ENCODE data around the gene NUTM2D.
"Not testable (repeated sequence)": the region's sequence is repeated elsewhere in the genome, so short reads cannot be mapped to it uniquely, and the experiment has no call there.

The NUTM2D gene

DNA sequence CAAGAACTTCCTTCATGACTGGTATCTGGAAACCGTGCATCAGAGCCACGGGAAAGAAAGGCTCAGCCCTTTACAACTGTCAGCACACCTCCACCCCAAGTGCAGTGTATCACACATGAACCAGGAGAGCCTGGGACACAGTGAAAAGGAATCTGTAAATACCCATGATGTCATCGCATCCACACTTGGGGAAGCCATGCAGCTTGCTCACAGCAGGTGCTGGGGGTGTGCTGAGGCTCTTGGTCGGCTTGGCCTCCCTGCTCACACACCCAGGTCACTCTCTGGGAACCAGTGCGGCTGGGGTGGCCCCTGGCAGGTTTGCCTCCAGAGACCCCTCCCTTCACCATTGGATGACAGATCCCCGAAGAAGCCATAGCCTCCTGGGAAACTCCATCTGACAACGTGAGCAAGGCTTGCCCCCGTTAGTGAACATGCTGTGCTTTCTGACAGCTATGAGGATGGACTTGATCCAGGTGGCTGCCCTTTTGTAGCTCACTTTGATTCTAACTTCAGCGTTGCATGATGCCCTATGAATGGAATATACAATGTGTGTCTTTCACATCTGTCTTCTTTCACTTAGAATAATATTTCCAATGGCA lies 12.1 kb downstream of the NUTM2D start:
- H3K4me3 ChIP-seq (ENCODE audit: insufficient read depth, low read depth, low read length, poor library complexity, severe bottlenecking); H3K27me3 ChIP-seq (replicated peaks; ENCODE audit: control insufficient read depth, insufficient read depth, low read length, poor library complexity, severe bottlenecking); H3K4me1 ChIP-seq (ENCODE audit: control insufficient read depth, insufficient read depth, low read length, poor library complexity, severe bottlenecking); H3K27ac ChIP-seq (ENCODE audit: insufficient read depth, low read length, poor library complexity, severe bottlenecking); DNase-seq; H3K9me3 ChIP-seq (ENCODE audit: control insufficient read depth, low read length); H3K36me3 ChIP-seq (ENCODE audit: control insufficient read depth, insufficient read depth, low read length): not testable (repeated sequence)

DNA sequence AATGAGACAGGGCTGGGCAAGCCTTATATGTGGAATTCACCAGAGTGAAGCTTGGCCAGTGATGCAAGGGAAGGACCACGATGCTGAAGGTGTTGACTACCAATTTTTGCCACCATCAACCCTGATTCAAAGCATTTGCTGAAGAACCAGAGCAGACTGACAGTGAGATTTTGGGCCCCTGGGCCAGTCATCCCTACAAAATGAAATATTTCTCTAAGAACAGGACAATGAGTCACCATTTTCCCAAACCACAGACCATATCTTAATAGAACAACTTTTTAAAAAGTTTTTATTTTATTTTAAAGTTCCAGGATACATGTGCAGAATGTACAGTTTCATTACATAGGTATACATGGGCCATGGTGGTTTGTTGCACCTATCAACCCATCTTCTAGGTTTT lies 16.5 kb downstream of the NUTM2D start:
- H3K4me3 ChIP-seq (ENCODE audit: insufficient read depth, low read depth, low read length, poor library complexity, severe bottlenecking); H3K36me3 ChIP-seq (ENCODE audit: control insufficient read depth, insufficient read depth, low read length); H3K27ac ChIP-seq (ENCODE audit: insufficient read depth, low read length, poor library complexity, severe bottlenecking); H3K27me3 ChIP-seq (replicated peaks; ENCODE audit: control insufficient read depth, insufficient read depth, low read length, poor library complexity, severe bottlenecking); H3K4me1 ChIP-seq (ENCODE audit: control insufficient read depth, insufficient read depth, low read length, poor library complexity, severe bottlenecking); DNase-seq; H3K9me3 ChIP-seq (ENCODE audit: control insufficient read depth, low read length): not testable (repeated sequence)

DNA sequence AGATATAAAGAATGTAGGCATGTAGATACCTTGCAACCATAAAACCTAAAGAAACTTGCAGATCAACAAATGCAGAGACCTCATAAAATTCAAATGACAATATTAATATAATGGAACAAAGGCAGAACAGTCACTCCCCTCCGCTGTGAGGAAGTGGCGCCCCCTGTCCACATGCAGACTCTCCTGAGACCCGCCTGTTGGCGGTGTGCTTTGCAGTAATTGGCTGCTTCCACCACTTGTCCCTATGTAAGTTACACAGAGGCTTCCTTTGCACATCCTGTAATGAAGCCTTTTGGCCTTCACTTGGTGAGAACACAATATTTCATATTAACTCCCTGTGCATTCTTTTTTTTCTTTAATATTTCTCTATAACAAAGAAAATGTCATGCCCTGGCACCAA lies 21.6 kb downstream of the NUTM2D start:
- not testable (repeated sequence) for H3K4me1 ChIP-seq (ENCODE audit: control insufficient read depth, insufficient read depth, low read length, poor library complexity, severe bottlenecking); H3K27me3 ChIP-seq (replicated peaks; ENCODE audit: control insufficient read depth, insufficient read depth, low read length, poor library complexity, severe bottlenecking); H3K9me3 ChIP-seq (ENCODE audit: control insufficient read depth, low read length); H3K27ac ChIP-seq (ENCODE audit: insufficient read depth, low read length, poor library complexity, severe bottlenecking); H3K36me3 ChIP-seq (ENCODE audit: control insufficient read depth, insufficient read depth, low read length); H3K4me3 ChIP-seq (ENCODE audit: insufficient read depth, low read depth, low read length, poor library complexity, severe bottlenecking); DNase-seq

DNA sequence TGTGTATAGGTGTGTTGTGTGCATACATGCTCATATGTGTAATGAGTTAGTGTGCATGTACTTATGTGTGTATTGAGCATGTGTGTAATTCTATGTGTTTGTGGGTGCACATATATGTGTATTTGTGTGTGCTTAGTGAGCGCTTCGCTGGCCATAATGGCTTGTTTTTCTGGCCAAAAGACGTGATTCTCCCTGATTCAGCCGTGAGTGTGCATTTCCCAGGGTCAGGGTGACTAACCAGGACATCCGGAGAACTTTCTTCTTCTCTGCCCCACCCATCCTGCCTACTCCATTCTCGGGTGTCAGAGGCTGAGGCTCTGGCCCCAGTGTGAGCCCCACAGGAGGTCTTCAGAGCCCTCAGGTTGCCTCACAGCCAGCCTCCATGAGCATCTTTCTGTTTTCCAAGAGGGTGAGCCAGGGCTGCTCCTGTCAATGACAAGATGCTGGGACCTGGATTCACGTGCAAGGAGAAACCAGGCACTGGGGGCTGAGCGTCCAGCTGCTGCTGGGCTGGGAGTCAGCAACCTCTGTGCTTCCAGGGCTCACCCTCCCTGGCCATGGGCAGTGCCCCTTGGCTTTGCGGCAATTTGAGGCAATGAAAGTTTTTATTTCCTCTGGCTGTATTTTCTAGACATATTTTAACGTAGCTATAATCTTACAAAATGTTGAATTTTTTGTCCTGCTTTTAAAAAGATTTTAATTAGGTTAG lies 25.8 kb downstream of the NUTM2D start:
- not testable (repeated sequence) for H3K27me3 ChIP-seq (replicated peaks; ENCODE audit: control insufficient read depth, insufficient read depth, low read length, poor library complexity, severe bottlenecking); H3K27ac ChIP-seq (ENCODE audit: insufficient read depth, low read length, poor library complexity, severe bottlenecking); DNase-seq

DNA sequence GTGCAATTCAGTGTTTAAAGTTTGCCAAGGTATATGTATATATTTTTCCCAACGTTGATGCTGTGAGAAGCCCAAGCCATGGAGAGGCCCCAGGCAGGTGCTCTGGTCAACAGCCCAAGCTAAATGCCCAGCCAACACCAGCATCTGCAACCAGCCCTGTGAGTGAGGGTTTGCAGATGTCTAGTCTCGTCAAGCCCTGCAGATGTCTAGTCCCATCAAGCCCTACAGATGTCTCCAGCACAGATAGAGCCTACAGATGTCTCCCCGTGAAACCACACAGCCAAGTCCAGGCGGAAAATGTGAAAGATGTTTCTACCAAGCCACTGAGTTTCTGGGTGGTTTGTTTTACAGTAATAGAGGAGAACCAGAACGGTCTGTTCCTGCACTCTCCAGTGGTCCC lies 26.7 kb downstream of the NUTM2D start:
- not testable (repeated sequence) for H3K9me3 ChIP-seq (ENCODE audit: control insufficient read depth, low read length); H3K4me1 ChIP-seq (ENCODE audit: control insufficient read depth, insufficient read depth, low read length, poor library complexity, severe bottlenecking); H3K36me3 ChIP-seq (ENCODE audit: control insufficient read depth, insufficient read depth, low read length); DNase-seq; H3K27me3 ChIP-seq (replicated peaks; ENCODE audit: control insufficient read depth, insufficient read depth, low read length, poor library complexity, severe bottlenecking); H3K4me3 ChIP-seq (ENCODE audit: insufficient read depth, low read depth, low read length, poor library complexity, severe bottlenecking); H3K27ac ChIP-seq (ENCODE audit: insufficient read depth, low read length, poor library complexity, severe bottlenecking)

More for the DNA sequence above, 25.8 kb downstream of the NUTM2D start:
- H3K36me3 ChIP-seq (ENCODE audit: control insufficient read depth, insufficient read depth, low read length); H3K4me3 ChIP-seq (ENCODE audit: insufficient read depth, low read depth, low read length, poor library complexity, severe bottlenecking); H3K4me1 ChIP-seq (ENCODE audit: control insufficient read depth, insufficient read depth, low read length, poor library complexity, severe bottlenecking); H3K9me3 ChIP-seq (ENCODE audit: control insufficient read depth, low read length): not testable (repeated sequence)

DNA sequence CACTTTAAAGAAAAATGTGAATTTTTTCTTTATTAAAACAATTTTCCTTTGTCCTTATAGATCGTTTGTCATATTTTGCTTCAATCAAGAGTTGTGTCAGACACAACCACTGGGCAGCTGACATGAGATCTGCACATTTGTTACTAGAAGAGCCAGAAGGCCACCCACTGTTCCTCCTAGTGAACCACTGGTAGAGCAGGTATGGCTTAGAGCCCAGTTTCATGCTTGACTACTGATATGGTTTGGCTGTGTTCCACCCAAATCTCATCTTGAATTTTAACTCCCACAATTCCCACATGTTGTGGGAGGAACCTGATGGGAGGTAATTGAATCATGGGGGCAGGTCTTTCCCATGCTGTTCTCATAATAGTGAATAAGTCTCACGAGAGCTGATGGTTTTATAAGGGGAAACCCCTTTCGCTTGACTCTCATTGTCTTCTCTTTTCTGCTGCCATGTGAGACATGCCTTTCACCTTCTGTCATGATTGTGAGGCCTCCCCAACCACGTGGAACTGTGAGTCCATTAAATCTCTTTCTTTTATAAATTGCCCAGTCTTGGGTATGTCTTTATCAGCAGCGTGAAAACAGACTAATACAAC lies 28.3 kb downstream of the NUTM2D start:
- H3K9me3 ChIP-seq (ENCODE audit: control insufficient read depth, low read length); H3K36me3 ChIP-seq (ENCODE audit: control insufficient read depth, insufficient read depth, low read length); H3K27ac ChIP-seq (ENCODE audit: insufficient read depth, low read length, poor library complexity, severe bottlenecking); H3K4me1 ChIP-seq (ENCODE audit: control insufficient read depth, insufficient read depth, low read length, poor library complexity, severe bottlenecking); H3K27me3 ChIP-seq (replicated peaks; ENCODE audit: control insufficient read depth, insufficient read depth, low read length, poor library complexity, severe bottlenecking); DNase-seq; H3K4me3 ChIP-seq (ENCODE audit: insufficient read depth, low read depth, low read length, poor library complexity, severe bottlenecking): not testable (repeated sequence)

DNA sequence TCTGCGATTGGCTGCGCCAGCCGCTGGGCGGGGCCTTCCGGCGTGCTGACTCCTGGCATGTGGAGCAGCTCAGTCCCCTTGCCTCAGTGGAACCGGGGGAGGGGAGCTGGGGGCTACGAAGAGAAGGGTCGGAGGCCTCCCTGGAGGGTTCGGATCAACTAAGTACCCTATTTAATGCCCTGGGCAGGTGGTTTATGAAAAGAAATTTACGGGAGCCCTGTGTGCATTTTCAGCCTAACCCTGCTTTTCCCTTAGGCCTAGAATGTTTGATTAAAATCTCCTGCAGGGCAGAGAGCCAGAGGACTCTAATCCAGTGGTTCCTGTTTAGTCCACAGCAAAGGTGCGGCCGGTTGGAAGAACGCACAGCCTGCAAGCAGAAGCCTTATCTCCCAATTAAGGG lies 33.8 kb downstream of the NUTM2D start:
- H3K27ac ChIP-seq (ENCODE audit: insufficient read depth, low read length, poor library complexity, severe bottlenecking); DNase-seq; H3K4me3 ChIP-seq (ENCODE audit: insufficient read depth, low read depth, low read length, poor library complexity, severe bottlenecking); H3K27me3 ChIP-seq (replicated peaks; ENCODE audit: control insufficient read depth, insufficient read depth, low read length, poor library complexity, severe bottlenecking); H3K4me1 ChIP-seq (ENCODE audit: control insufficient read depth, insufficient read depth, low read length, poor library complexity, severe bottlenecking); H3K36me3 ChIP-seq (ENCODE audit: control insufficient read depth, insufficient read depth, low read length); H3K9me3 ChIP-seq (ENCODE audit: control insufficient read depth, low read length): not testable (repeated sequence)

DNA sequence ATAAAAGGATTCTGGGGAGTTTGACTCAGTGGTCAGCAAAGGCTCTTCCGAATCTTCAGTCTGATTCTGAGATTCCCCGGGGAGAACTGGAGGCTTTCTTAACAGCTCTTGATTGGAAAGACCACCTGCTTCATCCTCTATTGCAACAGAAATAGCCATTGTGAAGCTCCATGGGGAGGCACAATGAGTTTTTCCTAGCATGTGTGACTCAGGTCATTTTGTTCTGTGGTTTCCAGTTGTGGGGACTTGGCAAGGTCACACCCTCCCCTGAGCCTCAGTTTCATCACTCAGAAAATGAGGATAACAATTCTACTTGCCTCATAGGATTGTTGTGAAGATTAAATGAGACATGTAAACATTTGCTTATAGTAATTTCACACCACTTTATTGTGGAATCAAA lies 38.7 kb downstream of the NUTM2D start:
- not testable (repeated sequence) for H3K27me3 ChIP-seq (replicated peaks; ENCODE audit: control insufficient read depth, insufficient read depth, low read length, poor library complexity, severe bottlenecking); H3K27ac ChIP-seq (ENCODE audit: insufficient read depth, low read length, poor library complexity, severe bottlenecking); H3K36me3 ChIP-seq (ENCODE audit: control insufficient read depth, insufficient read depth, low read length); DNase-seq; H3K9me3 ChIP-seq (ENCODE audit: control insufficient read depth, low read length); H3K4me3 ChIP-seq (ENCODE audit: insufficient read depth, low read depth, low read length, poor library complexity, severe bottlenecking); H3K4me1 ChIP-seq (ENCODE audit: control insufficient read depth, insufficient read depth, low read length, poor library complexity, severe bottlenecking)

DNA sequence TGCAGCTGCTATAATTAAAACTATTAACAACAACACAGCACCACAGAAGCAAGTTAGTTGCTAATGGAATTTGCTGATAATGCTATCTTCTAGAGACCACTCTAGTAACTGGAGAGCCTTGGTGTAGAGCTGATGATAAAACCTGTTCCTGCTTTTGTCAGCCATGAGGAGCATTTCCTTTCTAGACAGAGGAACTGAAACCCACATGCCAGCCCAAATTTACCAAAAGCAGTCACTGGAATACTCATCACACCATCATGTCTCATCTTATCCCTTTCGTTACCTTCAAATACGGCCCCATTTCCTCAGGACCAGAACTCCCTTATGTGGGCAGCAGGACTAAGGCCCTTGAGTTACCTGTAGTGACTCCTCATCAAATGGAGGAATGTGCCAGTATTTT lies 40.9 kb downstream of the NUTM2D start:
- not testable (repeated sequence) for H3K9me3 ChIP-seq (ENCODE audit: control insufficient read depth, low read length); H3K27me3 ChIP-seq (replicated peaks; ENCODE audit: control insufficient read depth, insufficient read depth, low read length, poor library complexity, severe bottlenecking); H3K36me3 ChIP-seq (ENCODE audit: control insufficient read depth, insufficient read depth, low read length); H3K4me3 ChIP-seq (ENCODE audit: insufficient read depth, low read depth, low read length, poor library complexity, severe bottlenecking); DNase-seq; H3K27ac ChIP-seq (ENCODE audit: insufficient read depth, low read length, poor library complexity, severe bottlenecking); H3K4me1 ChIP-seq (ENCODE audit: control insufficient read depth, insufficient read depth, low read length, poor library complexity, severe bottlenecking)

DNA sequence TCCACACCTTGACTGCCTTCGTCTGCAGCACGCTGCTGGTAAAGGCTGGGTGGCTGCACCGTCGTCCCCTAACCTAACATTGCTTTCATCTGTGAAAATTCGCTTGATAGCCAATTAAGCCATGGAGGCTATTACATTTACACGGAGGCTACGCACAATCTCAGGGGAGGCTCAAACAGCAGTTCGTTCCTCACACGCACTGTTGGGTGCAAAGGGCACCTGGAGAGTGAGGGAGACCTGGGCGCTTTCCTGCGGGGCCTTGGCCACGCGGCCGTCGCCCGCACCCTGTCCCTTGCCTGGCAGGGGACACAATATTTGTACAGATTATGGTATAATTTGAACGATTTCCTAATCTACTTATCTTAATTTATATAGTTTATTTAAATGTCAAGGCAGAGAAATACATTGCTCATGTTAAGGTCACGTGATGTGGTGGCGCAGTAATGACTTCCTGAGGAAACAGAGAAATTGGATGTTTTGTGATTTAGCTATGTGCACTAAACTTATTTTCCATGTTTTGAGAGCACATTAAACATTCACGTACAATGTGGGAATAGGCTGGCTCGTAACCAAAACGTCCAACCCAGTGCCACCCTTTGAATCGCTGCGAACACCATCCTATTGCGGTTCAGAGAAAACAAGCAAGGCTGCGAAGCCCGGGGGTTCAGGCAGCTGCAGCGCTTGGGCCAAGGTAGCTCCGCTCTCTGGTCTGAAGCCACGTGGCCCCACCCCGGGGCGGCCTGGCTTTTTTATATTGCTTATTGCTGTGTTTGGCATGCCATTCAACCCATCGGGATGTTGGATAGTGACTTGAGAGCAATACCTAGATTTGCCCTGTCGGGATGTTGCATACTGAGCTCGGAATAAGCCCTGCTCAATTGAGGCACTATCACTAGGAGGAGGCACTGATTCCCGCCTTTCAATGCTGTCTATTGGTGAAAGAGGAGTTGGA lies 50.2 kb downstream of the NUTM2D start:
- not testable (repeated sequence) for H3K36me3 ChIP-seq (ENCODE audit: control insufficient read depth, insufficient read depth, low read length); H3K27me3 ChIP-seq (replicated peaks; ENCODE audit: control insufficient read depth, insufficient read depth, low read length, poor library complexity, severe bottlenecking); H3K4me3 ChIP-seq (ENCODE audit: insufficient read depth, low read depth, low read length, poor library complexity, severe bottlenecking); DNase-seq; H3K27ac ChIP-seq (ENCODE audit: insufficient read depth, low read length, poor library complexity, severe bottlenecking); H3K4me1 ChIP-seq (ENCODE audit: control insufficient read depth, insufficient read depth, low read length, poor library complexity, severe bottlenecking); H3K9me3 ChIP-seq (ENCODE audit: control insufficient read depth, low read length)
